Stimulated activated CD8-positive, alpha-beta memory T cell treated with anti-CD3 and anti-CD28 coated beads, Interleukin-12 subunit alpha, Interleukin-12 subunit beta, amount 100 ng/mL, for 1 hour (primary cell): ENCODE data around the gene GP1BA.
A peak's percentile ranks its signal among the peaks of the same experiment; 100 is the strongest.

Experiments
- DNase-seq: peaks from one replicate; pipeline ENCODE4 v3.0.0-alpha.2; 2020; ENCODE audit warnings: low read depth

GP1BA gene

GRCh38 chr17:4950746-4951204, 18.7 kb downstream of the GP1BA start, which contains the start of gene ENO3:
ENO3 (plus strand) TSS chr17:4951119; CDS start chr17:4951830, 711 bp downstream.
- DNase-seq = no peak

- DNase-seq = no peak
These were observed 19.4 kb downstream of the GP1BA start for GRCh38 chr17:4951486-4951885.

- no peak for DNase-seq
These were observed 21.4 kb downstream of the GP1BA start for GRCh38 chr17:4953451-4953961.

- DNase-seq = no peak
These were observed 23.0 kb downstream of the GP1BA start for GRCh38 chr17:4955091-4955490.

- no peak for DNase-seq
These were observed 24.5 kb downstream of the GP1BA start for GRCh38 chr17:4956493-4957061.

GRCh38 chr17:4958102-4958501, 26.0 kb downstream of the GP1BA start:
- no peak for DNase-seq

- DNase-seq = no peak
These were observed 27.3 kb downstream of the GP1BA start for GRCh38 chr17:4959261-4959965.

GRCh38 chr17:4960279-4960922, 28.3 kb downstream of the GP1BA start:
- DNase-seq = no peak

- DNase-seq = no peak
These were observed 33.4 kb downstream of the GP1BA start for GRCh38 chr17:4965311-4965986.

GRCh38 chr17:4966844-4967538, 34.9 kb downstream of the GP1BA start:
- DNase-seq = peak; percentile 90

GRCh38 chr17:4967539-4968485, 35.7 kb downstream of the GP1BA start, which contains the start of gene SPAG7:
SPAG7 (minus strand) TSS chr17:4967817; CDS start chr17:4967804, 13 bp downstream.
- peak; percentile 85 for DNase-seq

- no peak for DNase-seq
These were observed 36.5 kb downstream of the GP1BA start for GRCh38 chr17:4968486-4969046.

GRCh38 chr17:4969047-4969550, 37.0 kb downstream of the GP1BA start:
- DNase-seq = no peak

- DNase-seq = no peak
These were observed 37.6 kb downstream of the GP1BA start for GRCh38 chr17:4969551-4970173.

GRCh38 chr17:4970273-4970672, 38.2 kb downstream of the GP1BA start:
- no peak for DNase-seq

GRCh38 chr17:4971826-4972225, 39.7 kb downstream of the GP1BA start:
- DNase-seq = no peak

- no peak for DNase-seq
These were observed 40.2 kb downstream of the GP1BA start for GRCh38 chr17:4972322-4972721.

- no peak for DNase-seq
These were observed 40.7 kb downstream of the GP1BA start for GRCh38 chr17:4972752-4973151.
